ENCODE results near the gene AFTPH.

AFTPH gene

GRCh38 chr2:64612575-64613195 is 88.6 kb downstream of the AFTPH start:
- no peak for DNase-seq (ENCODE audit: low read depth)

DNA sequence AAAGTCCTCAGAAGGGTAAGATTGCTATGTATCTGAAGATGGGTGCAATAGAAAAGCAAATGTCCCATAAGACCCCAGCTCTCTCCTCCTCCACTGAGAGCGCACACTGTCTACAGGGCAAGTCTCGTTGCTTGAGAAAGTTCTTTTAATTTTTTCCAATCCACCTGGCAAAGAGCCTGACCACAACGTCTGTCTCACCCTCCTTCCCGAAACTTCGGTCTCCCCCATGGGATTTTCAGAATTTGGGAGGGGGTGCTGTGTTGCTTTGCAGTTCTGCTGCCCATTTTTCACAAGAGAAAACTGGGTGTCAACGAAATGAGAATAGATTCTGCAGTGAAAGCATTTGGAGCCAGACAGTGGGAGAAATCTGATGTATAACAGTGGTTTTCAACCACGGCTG is 89.1 kb downstream of the AFTPH start:
- DNase-seq (ENCODE audit: low read depth): no peak

GRCh38 chr2:64615192-64615763 is 91.2 kb downstream of the AFTPH start:
- DNase-seq (ENCODE audit: low read depth): no peak

- no peak for DNase-seq (ENCODE audit: low read depth)
These were observed 91.9 kb downstream of the AFTPH start for GRCh38 chr2:64615844-64616536.

GRCh38 chr2:64617631-64618151 is 93.6 kb downstream of the AFTPH start:
- no peak for DNase-seq (ENCODE audit: low read depth)

DNA sequence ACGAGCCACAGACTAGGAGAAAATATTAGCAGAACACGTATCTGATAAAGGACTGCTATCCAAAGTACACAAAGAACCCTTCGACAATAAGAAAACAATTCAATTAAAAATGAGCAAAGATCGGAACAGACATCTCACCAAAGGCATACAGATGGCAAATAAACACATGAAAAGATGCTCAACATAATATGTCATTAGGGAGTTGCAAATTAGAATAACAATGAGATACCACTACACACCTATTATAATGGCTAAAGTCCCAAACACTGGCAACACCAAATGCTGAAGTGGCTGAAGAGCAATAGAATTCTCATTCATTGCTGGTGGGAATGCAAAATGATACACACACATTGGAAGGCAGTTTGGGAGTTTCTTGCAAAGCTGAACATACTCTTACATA is 96.5 kb downstream of the AFTPH start:
- DNase-seq (ENCODE audit: low read depth): no peak

DNA sequence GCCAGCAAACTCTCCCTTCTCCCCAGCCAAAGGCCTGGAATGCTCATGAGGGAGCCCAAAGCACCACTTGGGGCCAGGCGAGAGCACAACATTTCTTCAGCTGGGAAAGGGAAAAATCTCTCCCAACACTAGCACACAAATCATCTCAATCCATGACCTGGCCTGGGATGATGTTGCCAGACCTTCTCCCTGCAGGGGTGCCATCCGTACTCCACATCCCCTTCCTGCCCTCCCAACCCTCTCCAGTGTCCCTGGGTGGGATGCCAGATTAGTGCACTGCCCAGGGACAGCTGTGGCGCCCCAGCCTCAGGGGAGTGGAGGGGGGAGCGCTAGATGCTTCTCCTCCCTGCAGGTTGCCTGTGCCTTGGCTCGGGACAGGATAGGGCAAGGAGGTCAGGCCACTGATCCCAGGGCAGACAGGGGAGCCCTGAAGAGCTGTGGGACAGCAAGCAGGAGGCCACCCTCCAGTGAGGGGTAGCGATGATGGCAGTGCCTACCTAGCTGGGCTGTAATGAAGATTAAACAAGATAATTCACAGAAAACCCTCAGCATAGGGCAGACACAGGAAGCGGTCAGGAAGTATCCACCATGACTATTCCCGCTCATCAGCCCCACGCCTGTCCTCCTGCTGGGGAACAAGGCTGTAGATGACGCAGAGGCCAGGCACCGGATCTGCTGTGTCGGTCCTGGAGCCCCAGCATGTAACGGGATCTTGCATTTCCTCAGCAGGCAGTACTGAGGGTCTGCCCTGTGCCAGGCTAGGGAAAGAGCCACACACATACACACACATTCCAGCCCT is 98.5 kb downstream of the AFTPH start:
- DNase-seq (ENCODE audit: low read depth): no peak

GRCh38 chr2:64623242-64623850 is 99.2 kb downstream of the AFTPH start:
- DNase-seq (ENCODE audit: low read depth): no peak

DNA sequence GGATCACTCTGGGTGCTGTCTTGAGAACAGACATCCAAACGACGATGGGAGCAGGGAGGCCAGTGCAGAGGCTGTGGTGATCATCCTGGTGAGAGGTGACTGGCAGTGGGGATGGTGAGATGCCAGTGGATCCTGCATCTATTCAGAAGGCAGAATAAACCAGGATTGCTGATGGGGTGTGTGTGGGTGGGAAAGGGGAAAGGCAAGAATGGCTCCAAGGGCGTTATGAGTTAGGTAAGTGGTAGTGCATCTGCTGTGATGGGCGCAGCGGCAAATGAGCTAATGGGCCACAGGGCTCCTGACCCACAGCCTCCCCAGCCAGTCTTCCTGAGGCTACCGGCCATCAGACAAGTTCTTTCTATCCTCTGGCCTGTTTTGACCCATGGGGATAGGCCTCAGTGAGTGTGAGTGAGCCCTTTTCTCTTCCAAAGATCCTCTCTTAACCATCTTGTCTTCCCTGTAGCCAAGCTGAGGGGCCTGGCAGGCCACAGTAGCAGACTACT is 100.0 kb downstream of the AFTPH start:
- DNase-seq (ENCODE audit: low read depth): no peak

GRCh38 chr2:64624862-64625261 is 100.7 kb downstream of the AFTPH start:
- no peak for DNase-seq (ENCODE audit: low read depth)

GRCh38 chr2:64625299-64626145 is 101.4 kb downstream of the AFTPH start:
- no peak for DNase-seq (ENCODE audit: low read depth)

DNA sequence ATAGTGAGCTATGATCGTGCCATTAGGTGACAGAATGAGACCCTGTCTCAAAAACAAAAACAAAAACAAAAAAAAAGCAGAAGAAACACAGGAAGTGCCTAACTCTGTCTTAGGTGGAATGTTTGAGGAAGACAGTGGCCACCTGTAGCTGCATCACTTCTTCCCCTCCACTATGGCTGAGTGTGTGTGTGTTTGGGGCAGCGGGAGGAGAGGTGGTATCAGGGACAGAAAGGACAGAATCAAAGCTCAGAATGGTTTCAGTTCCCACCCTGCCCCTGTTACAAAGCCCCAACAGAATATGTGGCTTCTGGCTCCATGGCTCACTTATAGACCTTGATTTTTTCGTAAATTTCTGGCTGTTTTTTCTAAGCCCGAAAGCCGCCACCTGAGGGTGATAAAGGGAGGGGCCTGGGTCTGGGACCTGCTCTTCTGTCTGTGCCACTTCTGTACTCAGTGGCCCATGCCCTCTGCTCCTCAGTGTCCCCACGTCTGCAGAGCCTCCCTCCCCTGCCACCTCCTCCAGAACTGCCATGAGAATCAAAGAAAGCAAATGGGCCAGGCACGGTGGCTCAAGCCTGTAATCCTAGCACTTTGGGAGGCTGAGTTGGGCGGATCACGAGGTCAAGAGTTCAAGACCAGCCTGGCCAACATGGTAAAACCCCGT is 102.2 kb downstream of the AFTPH start:
- DNase-seq (ENCODE audit: low read depth): no peak

GRCh38 chr2:64626963-64627760 is 103.0 kb downstream of the AFTPH start:
- no peak for DNase-seq (ENCODE audit: low read depth)

- no peak for DNase-seq (ENCODE audit: low read depth)
These were observed 104.0 kb downstream of the AFTPH start for GRCh38 chr2:64627860-64628841.

- no peak for DNase-seq (ENCODE audit: low read depth)
These were observed 105.2 kb downstream of the AFTPH start for GRCh38 chr2:64629329-64629781.

DNA sequence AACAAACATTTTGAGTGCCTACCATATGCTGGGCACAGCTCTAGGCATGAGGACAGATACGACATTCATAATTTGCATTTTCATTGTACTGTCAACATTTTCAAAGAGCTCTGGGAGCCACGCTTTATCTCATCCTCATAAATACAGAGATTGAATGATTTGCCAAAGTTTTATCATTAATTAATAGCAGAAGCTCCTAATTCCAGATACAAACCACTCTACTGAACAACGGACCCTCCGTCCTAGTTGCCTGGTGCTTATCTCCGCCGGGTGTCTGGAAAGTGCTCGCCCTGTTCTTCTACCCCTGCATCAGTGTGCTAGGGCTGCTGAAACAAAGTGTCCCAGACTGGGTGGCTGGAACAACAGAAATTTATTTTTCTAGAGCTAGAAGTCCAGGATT is 105.7 kb downstream of the AFTPH start:
- DNase-seq (ENCODE audit: low read depth): no peak

DNA sequence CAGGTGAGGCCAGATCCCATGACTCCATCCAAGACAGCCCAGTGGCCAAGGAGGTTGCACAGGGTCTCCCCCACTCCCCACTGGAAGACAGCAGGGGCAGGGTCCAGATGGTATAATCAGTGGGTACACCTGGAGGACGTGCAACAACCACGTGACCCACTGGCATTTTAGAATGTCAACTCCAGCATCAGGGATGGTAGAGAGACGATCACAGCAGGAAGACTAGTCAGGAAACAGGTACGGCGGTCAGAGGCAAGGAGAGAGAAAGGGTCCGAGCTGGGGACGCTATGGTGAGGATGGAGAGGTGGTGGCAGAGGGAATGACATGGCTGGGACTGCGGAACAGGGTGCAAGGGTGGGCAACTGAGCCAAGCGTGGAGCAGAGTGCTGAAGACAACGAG is 106.6 kb downstream of the AFTPH start:
- DNase-seq (ENCODE audit: low read depth): no peak

- DNase-seq (ENCODE audit: low read depth): no peak
These were observed 107.6 kb downstream of the AFTPH start for GRCh38 chr2:64631771-64632170.

All from stimulated activated CD8-positive, alpha-beta memory T cell treated with anti-CD3 and anti-CD28 coated beads, Interleukin-4, amount 100 ng/mL, for 24 hours (primary cell).